WTC11 (cell line): Measurements from ENCODE around the gene A1CF. TPM values are rescaled to one million over a fixed set of nuclear protein-coding genes. Genes with fewer than 3 reads are reported as not detected.
"Not testable (repeated sequence)": the region's sequence is repeated elsewhere in the genome, so short reads cannot be mapped to it uniquely, and the experiment has no call there.

Source experiments
- ATAC-seq: fragments of 200-7000 bp; cut with Tn5 transposase; 2 replicates; pipeline ENCODE4 v1.10.0; 2021; ENCODE audit warnings: mild to moderate bottlenecking, moderate library complexity
- CTCF ChIA-PET: fragments of 300-600 bp; sonication (Branson Sonifier 250); formaldehyde crosslinking; loops from one replicate; lab custom pipeline; 2021; ENCODE audit warnings: antibody characterized with exemption; lab: Charles Lee
- POLR2A ChIA-PET: fragments of 350-600 bp; sonication (Branson Sonifier 250); formaldehyde crosslinking; loops from one replicate; lab custom pipeline; 2021; ENCODE audit warnings: antibody characterized with exemption; lab: Charles Lee
- DNase-seq: peaks from one replicate; pipeline ENCODE4 v3.0.0; 2021; ENCODE audit warnings: low spot score
- H3K27ac Mint-ChIP-seq: 2 replicates; pipeline ENCODE4 v1.8.0; 2021; ENCODE audit warnings: mixed read lengths
- H3K27me3 Mint-ChIP-seq: 2 replicates; pipeline ENCODE4 v1.8.0; 2021; ENCODE audit warnings: low read depth, mild to moderate bottlenecking, moderate library complexity, mixed read lengths
- H3K36me3 Mint-ChIP-seq: 2 replicates; pipeline ENCODE4 v1.8.0; 2021; ENCODE audit warnings: mixed read lengths
- H3K4me1 Mint-ChIP-seq: 2 replicates; pipeline ENCODE4 v1.8.0; 2022; ENCODE audit warnings: mixed read lengths
- H3K4me3 Mint-ChIP-seq: 2 replicates; pipeline ENCODE4 v1.8.0; 2021; ENCODE audit warnings: mild to moderate bottlenecking, moderate library complexity, mixed read lengths
- H3K9me3 Mint-ChIP-seq: 2 replicates; pipeline ENCODE4 v1.8.0; 2021; ENCODE audit warnings: mixed read lengths
- FOXK1 ChIP-seq: sonication (generic); formaldehyde crosslinking; IDR thresholded peaks from 2 replicates; pipeline ENCODE4 v1.8.0; 2022; ENCODE audit warnings: mild to moderate bottlenecking, moderate library complexity, missing genetic modification reagents
- ZBTB21 ChIP-seq: sonication (generic); formaldehyde crosslinking; IDR thresholded peaks from 2 replicates; pipeline ENCODE4 v1.8.1; 2023; ENCODE audit warnings: mild to moderate bottlenecking, missing genetic modification reagents, borderline replicate concordance
- total RNA-seq: library from RNA; stranded (reverse); gene quantifications from 3 replicates; pipeline ENCODE4 v1.2.3, GENCODE V29; 2021
- TF ChIP-seq, protein P1 (sequence below): sonication (generic); formaldehyde crosslinking; IDR thresholded peaks from 2 replicates; pipeline ENCODE4 v1.8.0; 2023; ENCODE audit warnings: mild to moderate bottlenecking, missing genetic modification reagents
- TF ChIP-seq, protein P2 (sequence below): sonication (generic); formaldehyde crosslinking; IDR thresholded peaks from 2 replicates; pipeline ENCODE4 v1.8.0; 2022; ENCODE audit warnings: mild to moderate bottlenecking, missing genetic modification reagents

A1CF gene
- total RNA-seq, 1 experiment from 2014 or later: 0.07 TPM

DNA sequence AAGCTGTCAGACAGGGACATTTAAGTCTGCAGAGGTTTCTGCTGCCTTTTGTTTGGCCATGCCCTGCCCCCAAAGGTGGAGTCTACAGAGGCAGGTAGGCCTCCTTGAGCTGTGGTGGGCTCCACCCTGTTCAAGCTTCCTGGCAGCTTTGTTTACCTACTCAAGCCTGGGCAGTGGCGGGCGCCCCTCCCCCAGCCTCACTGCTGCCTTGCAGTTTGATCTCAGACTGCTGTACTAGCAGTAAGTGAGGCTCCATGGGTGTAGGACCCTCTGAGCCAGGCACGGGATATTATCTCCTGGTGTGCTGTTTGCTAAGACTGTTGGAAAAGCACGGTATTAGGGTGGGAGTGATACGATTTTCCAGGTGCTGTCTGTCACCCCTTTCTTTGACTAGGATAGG, 97.5 kb downstream of the A1CF start:
- ATAC-seq, H3K27me3 Mint-ChIP-seq, POLR2A ChIA-PET, H3K36me3 Mint-ChIP-seq, H3K9me3 Mint-ChIP-seq: not testable (repeated sequence)
- DNase-seq: peak; percentile 54
- peak overlapping the region; percentile 19; the same call in 1 of the 2 replicates for H3K27ac Mint-ChIP-seq
- H3K4me3 Mint-ChIP-seq: peak overlapping the region; percentile 33
- TF ChIP-seq ZBTB21 (0 out of 2 replicates have a peak, but pooled peaks have one; percentile 34), FOXK1 (CRISPR knock-in tag) (peak; percentile 69; the same call in 1 of the 2 replicates)
- TF ChIP-seq, protein P1, sequence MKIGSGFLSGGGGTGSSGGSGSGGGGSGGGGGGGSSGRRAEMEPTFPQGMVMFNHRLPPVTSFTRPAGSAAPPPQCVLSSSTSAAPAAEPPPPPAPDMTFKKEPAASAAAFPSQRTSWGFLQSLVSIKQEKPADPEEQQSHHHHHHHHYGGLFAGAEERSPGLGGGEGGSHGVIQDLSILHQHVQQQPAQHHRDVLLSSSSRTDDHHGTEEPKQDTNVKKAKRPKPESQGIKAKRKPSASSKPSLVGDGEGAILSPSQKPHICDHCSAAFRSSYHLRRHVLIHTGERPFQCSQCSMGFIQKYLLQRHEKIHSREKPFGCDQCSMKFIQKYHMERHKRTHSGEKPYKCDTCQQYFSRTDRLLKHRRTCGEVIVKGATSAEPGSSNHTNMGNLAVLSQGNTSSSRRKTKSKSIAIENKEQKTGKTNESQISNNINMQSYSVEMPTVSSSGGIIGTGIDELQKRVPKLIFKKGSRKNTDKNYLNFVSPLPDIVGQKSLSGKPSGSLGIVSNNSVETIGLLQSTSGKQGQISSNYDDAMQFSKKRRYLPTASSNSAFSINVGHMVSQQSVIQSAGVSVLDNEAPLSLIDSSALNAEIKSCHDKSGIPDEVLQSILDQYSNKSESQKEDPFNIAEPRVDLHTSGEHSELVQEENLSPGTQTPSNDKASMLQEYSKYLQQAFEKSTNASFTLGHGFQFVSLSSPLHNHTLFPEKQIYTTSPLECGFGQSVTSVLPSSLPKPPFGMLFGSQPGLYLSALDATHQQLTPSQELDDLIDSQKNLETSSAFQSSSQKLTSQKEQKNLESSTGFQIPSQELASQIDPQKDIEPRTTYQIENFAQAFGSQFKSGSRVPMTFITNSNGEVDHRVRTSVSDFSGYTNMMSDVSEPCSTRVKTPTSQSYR: peak; percentile 67; the same call in 1 of the 2 replicates
- TF ChIP-seq, protein P2, sequence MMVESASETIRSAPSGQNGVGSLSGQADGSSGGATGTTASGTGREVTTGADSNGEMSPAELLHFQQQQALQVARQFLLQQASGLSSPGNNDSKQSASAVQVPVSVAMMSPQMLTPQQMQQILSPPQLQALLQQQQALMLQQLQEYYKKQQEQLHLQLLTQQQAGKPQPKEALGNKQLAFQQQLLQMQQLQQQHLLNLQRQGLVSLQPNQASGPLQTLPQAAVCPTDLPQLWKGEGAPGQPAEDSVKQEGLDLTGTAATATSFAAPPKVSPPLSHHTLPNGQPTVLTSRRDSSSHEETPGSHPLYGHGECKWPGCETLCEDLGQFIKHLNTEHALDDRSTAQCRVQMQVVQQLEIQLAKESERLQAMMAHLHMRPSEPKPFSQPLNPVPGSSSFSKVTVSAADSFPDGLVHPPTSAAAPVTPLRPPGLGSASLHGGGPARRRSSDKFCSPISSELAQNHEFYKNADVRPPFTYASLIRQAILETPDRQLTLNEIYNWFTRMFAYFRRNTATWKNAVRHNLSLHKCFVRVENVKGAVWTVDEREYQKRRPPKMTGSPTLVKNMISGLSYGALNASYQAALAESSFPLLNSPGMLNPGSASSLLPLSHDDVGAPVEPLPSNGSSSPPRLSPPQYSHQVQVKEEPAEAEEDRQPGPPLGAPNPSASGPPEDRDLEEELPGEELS (CRISPR knock-in tag): 0 out of 2 replicates have a peak, but pooled peaks have one; percentile 26
- CTCF ChIA-PET: interaction anchor here (0.6 to 2.1 kb wide), 4 partner anchors 18 to 206 kb away, joined by 3 to 9 read pairs (median 4); no protein-coding TSS in a partner anchor
- H3K4me1 Mint-ChIP-seq: peaks cover 19% of the 10 kb centered on the region

DNA sequence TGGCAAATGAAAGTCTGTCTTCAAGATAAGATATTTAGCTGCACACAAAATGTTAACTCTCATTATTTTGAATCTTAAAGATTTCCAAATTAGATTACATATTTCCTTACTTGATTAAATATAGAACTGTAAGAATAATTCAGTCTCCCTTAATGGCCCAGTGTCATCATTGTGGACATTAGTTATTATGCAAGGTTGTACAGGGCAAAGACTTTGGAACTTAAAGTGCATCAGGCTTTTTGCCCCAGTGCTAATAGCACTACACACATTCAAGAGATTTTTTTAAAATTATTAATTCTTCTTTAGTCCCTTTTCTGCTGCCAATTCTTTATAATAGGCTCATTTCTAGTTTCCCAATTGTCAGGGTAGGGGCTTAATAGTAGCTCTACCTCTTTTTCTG, 103.4 kb downstream of the A1CF start:
- POLR2A ChIA-PET, H3K4me1 Mint-ChIP-seq, DNase-seq, H3K9me3 Mint-ChIP-seq, CTCF ChIA-PET, H3K27ac Mint-ChIP-seq, ATAC-seq, H3K36me3 Mint-ChIP-seq, H3K27me3 Mint-ChIP-seq, H3K4me3 Mint-ChIP-seq: not testable (repeated sequence)

DNA sequence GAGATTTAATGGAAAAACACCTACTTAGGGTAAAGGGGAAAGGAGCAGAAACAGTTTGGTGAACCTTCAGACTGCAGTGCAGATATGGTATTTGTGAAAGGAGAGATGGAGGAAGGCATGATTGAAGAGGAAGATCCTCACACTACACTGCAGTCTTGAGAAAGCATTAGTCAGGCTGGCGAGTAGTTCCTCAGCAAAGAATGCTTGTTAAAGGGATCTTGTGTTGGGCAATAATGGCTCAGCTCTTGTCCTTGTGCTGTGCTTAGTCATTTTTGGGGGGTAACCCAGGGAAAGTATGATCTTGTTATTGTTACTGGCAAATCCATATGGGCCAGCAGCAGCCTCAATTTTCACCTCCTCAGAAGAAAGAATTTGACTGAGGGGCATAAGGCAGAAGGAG, 105.4 kb downstream of the A1CF start:
- DNase-seq, H3K27ac Mint-ChIP-seq, H3K36me3 Mint-ChIP-seq, H3K9me3 Mint-ChIP-seq, ATAC-seq, CTCF ChIA-PET, H3K4me1 Mint-ChIP-seq, H3K27me3 Mint-ChIP-seq, POLR2A ChIA-PET, H3K4me3 Mint-ChIP-seq: not testable (repeated sequence)

DNA sequence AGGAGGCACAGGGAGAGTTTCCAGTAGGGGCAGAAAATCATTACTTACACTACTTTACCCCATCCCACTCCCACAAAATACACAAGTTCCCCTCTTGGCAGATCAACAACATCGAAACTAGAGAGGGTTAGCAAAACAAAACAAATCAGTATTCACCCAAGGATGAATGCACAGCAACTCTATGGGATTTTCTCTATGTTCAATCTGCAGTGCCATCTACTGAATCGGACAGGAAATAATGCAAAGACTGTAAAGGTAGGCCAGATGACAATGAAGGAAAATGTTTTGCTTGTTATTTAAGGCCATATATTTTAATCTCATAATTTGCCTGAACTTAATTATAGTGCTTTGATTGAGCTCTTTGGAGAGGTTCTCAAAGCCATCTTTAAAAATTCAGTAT, 110.6 kb downstream of the A1CF start:
- H3K27ac Mint-ChIP-seq, CTCF ChIA-PET, H3K4me1 Mint-ChIP-seq, DNase-seq, H3K27me3 Mint-ChIP-seq, H3K9me3 Mint-ChIP-seq, POLR2A ChIA-PET, H3K4me3 Mint-ChIP-seq, H3K36me3 Mint-ChIP-seq, ATAC-seq: not testable (repeated sequence)

DNA sequence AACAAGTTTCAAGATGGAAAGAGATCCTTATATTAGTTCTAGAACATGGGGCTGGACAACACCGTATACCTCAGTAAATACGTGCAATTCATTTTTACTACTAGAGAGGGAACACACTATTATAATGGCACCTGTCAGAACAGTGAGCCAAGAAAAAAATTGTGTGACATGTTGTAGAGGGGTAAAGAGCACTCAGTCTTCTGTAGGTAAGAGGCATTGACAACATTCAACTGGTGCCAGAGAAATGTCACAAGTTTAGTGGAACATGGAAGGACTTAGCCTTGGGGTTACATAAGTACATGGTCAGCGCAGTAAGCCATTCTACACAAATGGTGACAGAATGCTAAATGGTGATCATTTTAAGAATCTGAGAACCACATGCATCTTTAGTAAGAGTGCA, 113.4 kb downstream of the A1CF start:
- H3K9me3 Mint-ChIP-seq, H3K4me3 Mint-ChIP-seq, POLR2A ChIA-PET, ATAC-seq, H3K27ac Mint-ChIP-seq, H3K36me3 Mint-ChIP-seq, CTCF ChIA-PET, DNase-seq, H3K27me3 Mint-ChIP-seq, H3K4me1 Mint-ChIP-seq: not testable (repeated sequence)

DNA sequence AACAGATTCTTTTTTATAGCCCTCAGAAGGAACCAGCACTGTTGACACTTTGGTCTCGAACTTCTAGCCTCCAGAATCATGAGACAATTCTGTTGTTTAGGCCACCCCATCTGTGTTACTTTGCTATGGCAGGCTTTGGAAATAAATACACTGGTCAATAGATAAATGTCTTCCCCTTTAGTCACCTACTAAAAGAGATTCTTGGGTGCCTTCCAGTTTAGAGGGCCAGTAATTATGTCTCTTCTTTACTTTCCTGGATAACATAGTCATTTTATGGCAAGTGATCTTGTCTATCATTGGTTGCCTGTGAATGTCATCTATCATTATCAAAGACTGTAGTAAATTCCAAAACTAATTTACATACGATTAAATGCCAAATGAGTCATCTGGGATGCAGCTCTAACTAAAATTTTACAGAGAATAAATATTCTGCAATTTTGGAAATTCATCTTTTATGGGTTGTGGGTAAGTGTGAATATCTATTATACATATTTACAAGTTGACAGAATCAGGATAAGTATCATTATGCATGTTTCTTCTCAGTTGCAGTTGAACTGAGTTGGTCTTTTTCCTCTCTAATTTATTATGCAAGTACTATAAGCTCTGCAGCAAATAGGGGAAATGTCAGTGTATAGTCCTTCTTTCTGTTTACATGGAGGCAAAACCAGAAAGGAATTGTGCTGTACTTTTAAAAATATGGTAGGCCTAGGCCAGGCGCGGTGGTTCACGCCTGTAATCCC, 118.5 kb downstream of the A1CF start:
- CTCF ChIA-PET, H3K27me3 Mint-ChIP-seq, H3K4me1 Mint-ChIP-seq, ATAC-seq, DNase-seq, POLR2A ChIA-PET, H3K4me3 Mint-ChIP-seq, H3K27ac Mint-ChIP-seq: not testable (repeated sequence)
- peaks cover 17% of the 10 kb centered on the region for H3K9me3 Mint-ChIP-seq
- H3K36me3 Mint-ChIP-seq: peaks cover 10% of the 10 kb centered on the region; the same call in 1 of the 2 replicates

Other genes with a start within 250 kb of the A1CF start
- gene ASAH2B, start 145.7 kb downstream of the A1CF start, total RNA-seq: 5.7 to 8.6 TPM (median 7.8 TPM) in 3 replicates
- gene PRKG1, start 188.9 kb upstream of the A1CF start, total RNA-seq: 15.6 to 16.5 TPM (median 15.7 TPM) in 3 replicates